Activated CD8-positive, alpha-beta memory T cell treated with anti-CD3 and anti-CD28 coated beads for 36 hours (primary cell): ENCODE results near the gene YJEFN3. TPM values are rescaled to one million over a fixed set of nuclear protein-coding genes. Genes with fewer than 3 reads are reported as not detected.

ENCODE experiments used
- CTCF ChIA-PET: fragments of 350-600 bp; sonication (Branson Sonifier 250); formaldehyde crosslinking; loops from one replicate; lab custom pipeline; 2021; ENCODE audit warnings: antibody characterized with exemption; lab: Charles Lee
- POLR2A ChIA-PET: fragments of 350-600 bp; sonication (Branson Sonifier 250); formaldehyde crosslinking; loops from one replicate; lab custom pipeline; 2021; ENCODE audit warnings: antibody characterized with exemption; lab: Charles Lee
- total RNA-seq, 2 experiments: library from RNA; stranded (reverse); gene quantifications; one replicate each; pipeline ENCODE4 v1.2.3, GENCODE V29; 2021

The YJEFN3 gene
- total RNA-seq, 2 experiments from 2014 or later, result 7.3 to 8.8 TPM

- CTCF ChIA-PET, result interaction anchor here (1.7 kb wide), 1 partner anchor 10 kb away, joined by 11 read pairs; no protein-coding TSS in a partner anchor
- POLR2A ChIA-PET, result interaction anchor here (0.6 kb wide), 1 partner anchor 279 kb away, joined by 3 read pairs; no protein-coding TSS in a partner anchor
Measured at GRCh38 chr19:19543640-19544039, 14.9 kb downstream of the YJEFN3 start.

- ChIA-PET POLR2A (no interaction called here), CTCF (interaction anchor here (1.2 to 1.7 kb wide), 2 partner anchors 9 to 10 kb away, joined by 4 to 11 read pairs; no protein-coding TSS in a partner anchor)
Measured at GRCh38 chr19:19544257-19544953, 15.7 kb downstream of the YJEFN3 start.

- ChIA-PET POLR2A (no interaction called here), CTCF (interaction anchor here (1.2 kb wide), 1 partner anchor 9 kb away, joined by 4 read pairs; no protein-coding TSS in a partner anchor)
Measured at GRCh38 chr19:19544954-19545591, 16.4 kb downstream of the YJEFN3 start.

GRCh38 chr19:19545707-19546106, 17.0 kb downstream of the YJEFN3 start:
- CTCF ChIA-PET, result interaction anchor here (1.2 to 1.5 kb wide), 2 partner anchors 9 to 14 kb away, joined by 4 to 6 read pairs; no protein-coding TSS in a partner anchor
- POLR2A ChIA-PET, result no interaction called here

GRCh38 chr19:19546751-19547162, 18.0 kb downstream of the YJEFN3 start:
- ChIA-PET POLR2A (no interaction called here), CTCF (interaction anchor here (1.5 kb wide), 1 partner anchor 15 kb away, joined by 6 read pairs; no protein-coding TSS in a partner anchor)

GRCh38 chr19:19547674-19548336, 19.1 kb downstream of the YJEFN3 start:
- CTCF ChIA-PET, result interaction anchor here (0.5 kb wide), 1 partner anchor 117 kb away, joined by 4 read pairs; no protein-coding TSS in a partner anchor
- POLR2A ChIA-PET, result no interaction called here

- POLR2A ChIA-PET, result no interaction called here
- CTCF ChIA-PET, result interaction anchor here (0.8 to 4.8 kb wide), 2 partner anchors 17 to 95 kb away, joined by 3 to 21 read pairs; partner anchors contain the start of gene GMIP
Measured at GRCh38 chr19:19548915-19549759, 20.4 kb downstream of the YJEFN3 start.

GRCh38 chr19:19549804-19550464, 21.2 kb downstream of the YJEFN3 start:
- CTCF ChIA-PET, result interaction anchor here (0.9 to 4.8 kb wide), 2 partner anchors 17 to 94 kb away, joined by 3 to 21 read pairs; partner anchors contain the start of gene GMIP
- POLR2A ChIA-PET, result no interaction called here

GRCh38 chr19:19550485-19550929, 21.8 kb downstream of the YJEFN3 start:
- POLR2A ChIA-PET, result no interaction called here
- CTCF ChIA-PET, result interaction anchor here (0.9 to 4.8 kb wide), 2 partner anchors 18 to 93 kb away, joined by 3 to 21 read pairs; partner anchors contain the start of gene GMIP

- POLR2A ChIA-PET, result no interaction called here
Measured at GRCh38 chr19:19550972-19551852, 22.5 kb downstream of the YJEFN3 start.

GRCh38 chr19:19551853-19552192, 23.1 kb downstream of the YJEFN3 start:
- ChIA-PET POLR2A (no interaction called here), CTCF (interaction anchor here (0.9 to 4.8 kb wide), 3 partner anchors 19 to 98 kb away, joined by 3 to 21 read pairs (median 4); no protein-coding TSS in a partner anchor)

More at GRCh38 chr19:19550972-19551852, 22.5 kb downstream of the YJEFN3 start:
- CTCF ChIA-PET, result interaction anchor here (0.9 to 4.8 kb wide), 4 partner anchors 19 to 98 kb away, joined by 3 to 21 read pairs (median 4); partner anchors contain the start of gene GMIP

- CTCF ChIA-PET, result interaction anchor here (1.1 to 4.8 kb wide), 6 partner anchors 9 to 96 kb away, joined by 4 to 21 read pairs (median 7); partner anchors contain the start of gene GMIP
- POLR2A ChIA-PET, result no interaction called here
Measured at GRCh38 chr19:19552798-19553197, 24.1 kb downstream of the YJEFN3 start.

- CTCF ChIA-PET, result interaction anchor here (0.7 to 3.4 kb wide), 22 partner anchors 8 to 423 kb away, joined by 3 to 16 read pairs (median 4); partner anchors contain the start of gene GMIP
- POLR2A ChIA-PET, result no interaction called here
Measured at GRCh38 chr19:19553670-19554069, 25.0 kb downstream of the YJEFN3 start.

- CTCF ChIA-PET, result interaction anchor here (0.7 to 3.4 kb wide), 33 partner anchors 9 to 422 kb away, joined by 3 to 16 read pairs (median 4); partner anchors contain the start of gene GMIP
Measured at GRCh38 chr19:19554074-19555023, 25.6 kb downstream of the YJEFN3 start.

GRCh38 chr19:19558055-19558454, 29.3 kb downstream of the YJEFN3 start:
- ChIA-PET CTCF (interaction anchor here (0.6 to 1.0 kb wide), 3 partner anchors 26 to 684 kb away, joined by 3 to 4 read pairs (median 3); no protein-coding TSS in a partner anchor), POLR2A (no interaction called here)

More at GRCh38 chr19:19554074-19555023, 25.6 kb downstream of the YJEFN3 start:
- POLR2A ChIA-PET, result interaction anchor here (0.6 to 0.7 kb wide), 3 partner anchors 22 to 406 kb away, joined by 3 to 4 read pairs (median 4); no protein-coding TSS in a partner anchor
